HepG2 (cell line): ENCODE data around the gene SCARF1. TPM values are rescaled to one million over a fixed set of nuclear protein-coding genes. Genes with fewer than 3 reads are reported as not detected.
A peak's percentile ranks its signal among the peaks of the same experiment; 100 is the strongest.

Experiments used
- ATRX ChIP-seq: sonication (generic); formaldehyde crosslinking; IDR thresholded peaks from 2 replicates; pipeline ENCODE4 v1.4.0; 2020; ENCODE audit warnings: missing genetic modification reagents, borderline replicate concordance
- CENPT ChIP-seq: sonication (generic); formaldehyde crosslinking; IDR thresholded peaks from 2 replicates; pipeline ENCODE4 v1.8.0; 2022; ENCODE audit warnings: low read depth, mild to moderate bottlenecking, moderate library complexity, missing genetic modification reagents
- HNF4G ChIP-seq, 2 experiments: sonication (generic) in 1 of 2; formaldehyde crosslinking in 1 of 2; IDR thresholded peaks; 2 replicates each; pipeline versions ENCODE4 v1.4.0 to v1.6.1; 2011 to 2020; ENCODE audit warnings: borderline replicate concordance in 2 of 2, low read depth in 2 of 2, mild to moderate bottlenecking in 2 of 2, low read length in 1 of 2, missing genetic modification reagents in 1 of 2, moderate library complexity in 1 of 2
- ISL2 ChIP-seq: sonication (generic); formaldehyde crosslinking; IDR thresholded peaks from 2 replicates; pipeline ENCODE4 v1.5.0; 2020; ENCODE audit warnings: missing genetic modification reagents
- KMT2A ChIP-seq: sonication (generic); formaldehyde crosslinking; IDR thresholded peaks from 2 replicates; pipeline ENCODE4 v1.4.0; 2020; ENCODE audit warnings: missing genetic modification reagents
- KMT2B ChIP-seq: IDR thresholded peaks from 2 replicates; pipeline ENCODE4 v1.6.1; 2016; ENCODE audit warnings: missing genetic modification reagents, missing compliant biosample characterization
- RNF2 ChIP-seq: fragments of 450-650 bp; conservative IDR thresholded peaks from 2 replicates; pipeline ENCODE4 v1.6.1; 2016; ENCODE audit warnings: low read depth
- SOX5 ChIP-seq: IDR thresholded peaks from 2 replicates; pipeline ENCODE4 v1.6.1; 2016; ENCODE audit warnings: borderline replicate concordance
- STAT5B ChIP-seq: sonication (generic); formaldehyde crosslinking; IDR thresholded peaks from 2 replicates; pipeline ENCODE4 v1.4.0; 2020; ENCODE audit warnings: missing genetic modification reagents
- TBL1XR1 ChIP-seq: fragments of 150-350 bp; IDR thresholded peaks from 2 replicates; pipeline ENCODE4 v1.6.1; 2014; ENCODE audit warnings: borderline replicate concordance, low read length; ENCODE audit not compliant: partially characterized antibody
- TOE1 ChIP-seq: sonication (generic); formaldehyde crosslinking; IDR thresholded peaks from 2 replicates; pipeline ENCODE4 v1.4.0; 2020; ENCODE audit warnings: mild to moderate bottlenecking, missing genetic modification reagents
- ZFP36L2 ChIP-seq: sonication (generic); formaldehyde crosslinking; IDR thresholded peaks from 2 replicates; pipeline ENCODE4 v1.4.0; 2020; ENCODE audit warnings: missing genetic modification reagents
- ZMYM2 ChIP-seq: sonication (generic); formaldehyde crosslinking; IDR thresholded peaks from 2 replicates; pipeline ENCODE4 v1.8.0; 2022; ENCODE audit warnings: mild to moderate bottlenecking, missing genetic modification reagents
- ZNF12 ChIP-seq: sonication (generic); formaldehyde crosslinking; IDR thresholded peaks from 2 replicates; pipeline ENCODE4 v1.5.0; 2020; ENCODE audit warnings: missing genetic modification reagents
- ZNF570 ChIP-seq: sonication (generic); formaldehyde crosslinking; IDR thresholded peaks from 2 replicates; pipeline ENCODE4 v1.4.0; 2020; ENCODE audit warnings: mild to moderate bottlenecking, missing genetic modification reagents, borderline replicate concordance
- polyA plus RNA-seq, 8 experiments: library from polyadenylated mRNA; depleted of rRNA in 3 of 8; stranded (reverse) in 7 of 8; unstranded in 1 of 8; fragments of >200 nt; fragmentation: Illumina TruSeq in 4 of 8; extraction: Trizol in 4 of 8; gene quantifications; 2 replicates each; pipeline versions ENCODE4 v1.2.1 to v1.2.3, GENCODE V29; 2011 to 2016; ENCODE audit warnings: low read depth in 4 of 8, missing spikeins in 1 of 8, mixed read lengths in 1 of 8; ENCODE audit not compliant: insufficient read depth in 1 of 8
- total RNA-seq, 5 experiments: library from RNA; depleted of rRNA; stranded (reverse); fragments of >200 nt; fragmentation: Illumina TruSeq; extraction: Trizol; gene quantifications; 2 replicates each; pipeline ENCODE4 v1.2.3, GENCODE V29; 2016; ENCODE audit warnings: low read depth in 1 of 5
- TF ChIP-seq, protein P1 (sequence below): sonication (generic); formaldehyde crosslinking; IDR thresholded peaks from 2 replicates; pipeline ENCODE4 v1.5.0; 2020; ENCODE audit warnings: missing genetic modification reagents
- TF ChIP-seq, protein P2 (sequence below): sonication (generic); formaldehyde crosslinking; IDR thresholded peaks from 2 replicates; pipeline ENCODE4 v1.4.0; 2020; ENCODE audit warnings: mild to moderate bottlenecking, missing genetic modification reagents
- TF ChIP-seq, protein P3 (sequence below): sonication (generic); formaldehyde crosslinking; IDR thresholded peaks from 2 replicates; pipeline ENCODE4 v1.9.0; 2021; ENCODE audit warnings: missing genetic modification reagents, borderline replicate concordance
- TF ChIP-seq, protein P4 (sequence below): sonication (generic); formaldehyde crosslinking; IDR thresholded peaks from 2 replicates; pipeline ENCODE4 v1.8.0; 2022; ENCODE audit warnings: low read depth, missing genetic modification reagents
- TF ChIP-seq, protein P5 (sequence below): sonication (generic); formaldehyde crosslinking; IDR thresholded peaks from 2 replicates; pipeline ENCODE4 v1.5.0; 2020; ENCODE audit warnings: mild to moderate bottlenecking, missing genetic modification reagents
- TF ChIP-seq, protein P6 (sequence below): sonication (generic); formaldehyde crosslinking; IDR thresholded peaks from 2 replicates; pipeline ENCODE4 v1.8.0; 2022; ENCODE audit warnings: missing genetic modification reagents, mild to moderate bottlenecking, inconsistent platforms, borderline replicate concordance

SCARF1 gene
- total and polyA plus RNA-seq, 2 of the 13 experiments (the other 11 are each of a cell fraction or from before 2014, with no cell fraction given) = 0.24 to 0.71 TPM

DNA sequence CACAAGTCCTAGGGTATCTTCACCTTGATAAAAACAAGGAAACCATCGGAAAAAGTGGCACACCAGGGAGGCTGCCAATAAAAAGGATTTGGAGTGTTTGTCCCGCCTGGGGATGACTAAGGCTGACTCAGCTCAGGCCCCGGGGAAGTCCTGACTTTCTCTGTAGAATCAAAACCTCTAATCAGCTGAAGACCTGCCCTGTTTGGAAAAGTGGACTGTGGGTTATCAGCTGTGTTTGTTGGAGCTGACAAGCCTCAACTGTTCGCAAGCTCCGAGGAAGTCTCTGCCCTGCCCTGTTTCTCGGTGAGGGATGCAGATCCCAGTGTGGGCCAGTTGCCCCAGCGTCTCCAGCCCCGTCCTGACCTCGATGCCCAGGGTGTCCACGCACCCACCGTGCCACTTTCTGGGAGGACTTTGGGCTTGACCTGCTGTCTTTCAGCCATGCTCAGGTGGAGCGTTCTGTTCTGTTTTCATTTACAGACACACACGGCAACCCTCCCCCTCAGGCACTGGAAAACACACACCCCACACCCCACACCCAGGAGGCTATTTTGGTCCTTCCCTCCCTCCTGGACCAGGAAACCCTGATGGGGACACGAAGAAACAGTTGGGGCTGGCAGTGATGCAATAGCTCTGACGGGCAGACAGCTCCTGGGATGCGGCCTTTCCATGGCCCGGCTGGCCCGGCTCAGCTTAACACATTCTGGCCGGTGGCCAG lies 55.3 kb downstream of the SCARF1 start (continued):
- TF ChIP-seq, protein P1, sequence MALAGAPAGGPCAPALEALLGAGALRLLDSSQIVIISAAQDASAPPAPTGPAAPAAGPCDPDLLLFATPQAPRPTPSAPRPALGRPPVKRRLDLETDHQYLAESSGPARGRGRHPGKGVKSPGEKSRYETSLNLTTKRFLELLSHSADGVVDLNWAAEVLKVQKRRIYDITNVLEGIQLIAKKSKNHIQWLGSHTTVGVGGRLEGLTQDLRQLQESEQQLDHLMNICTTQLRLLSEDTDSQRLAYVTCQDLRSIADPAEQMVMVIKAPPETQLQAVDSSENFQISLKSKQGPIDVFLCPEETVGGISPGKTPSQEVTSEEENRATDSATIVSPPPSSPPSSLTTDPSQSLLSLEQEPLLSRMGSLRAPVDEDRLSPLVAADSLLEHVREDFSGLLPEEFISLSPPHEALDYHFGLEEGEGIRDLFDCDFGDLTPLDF (CRISPR knock-in tag) = no peak
- no peak for TF ChIP-seq TBL1XR1
- TF ChIP-seq STAT5B (CRISPR knock-in tag) = no peak
- no peak for TF ChIP-seq ZNF12 (CRISPR knock-in tag)
- TF ChIP-seq, protein P2, sequence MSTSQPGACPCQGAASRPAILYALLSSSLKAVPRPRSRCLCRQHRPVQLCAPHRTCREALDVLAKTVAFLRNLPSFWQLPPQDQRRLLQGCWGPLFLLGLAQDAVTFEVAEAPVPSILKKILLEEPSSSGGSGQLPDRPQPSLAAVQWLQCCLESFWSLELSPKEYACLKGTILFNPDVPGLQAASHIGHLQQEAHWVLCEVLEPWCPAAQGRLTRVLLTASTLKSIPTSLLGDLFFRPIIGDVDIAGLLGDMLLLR (CRISPR knock-in tag) = no peak
- TF ChIP-seq ZMYM2 = no peak
- TF ChIP-seq TOE1 (CRISPR knock-in tag) = no peak
- no peak for TF ChIP-seq KMT2B (CRISPR knock-in tag)
- TF ChIP-seq, protein P3, sequence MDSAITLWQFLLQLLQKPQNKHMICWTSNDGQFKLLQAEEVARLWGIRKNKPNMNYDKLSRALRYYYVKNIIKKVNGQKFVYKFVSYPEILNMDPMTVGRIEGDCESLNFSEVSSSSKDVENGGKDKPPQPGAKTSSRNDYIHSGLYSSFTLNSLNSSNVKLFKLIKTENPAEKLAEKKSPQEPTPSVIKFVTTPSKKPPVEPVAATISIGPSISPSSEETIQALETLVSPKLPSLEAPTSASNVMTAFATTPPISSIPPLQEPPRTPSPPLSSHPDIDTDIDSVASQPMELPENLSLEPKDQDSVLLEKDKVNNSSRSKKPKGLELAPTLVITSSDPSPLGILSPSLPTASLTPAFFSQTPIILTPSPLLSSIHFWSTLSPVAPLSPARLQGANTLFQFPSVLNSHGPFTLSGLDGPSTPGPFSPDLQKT (CRISPR knock-in tag) = no peak
- TF ChIP-seq, protein P4, sequence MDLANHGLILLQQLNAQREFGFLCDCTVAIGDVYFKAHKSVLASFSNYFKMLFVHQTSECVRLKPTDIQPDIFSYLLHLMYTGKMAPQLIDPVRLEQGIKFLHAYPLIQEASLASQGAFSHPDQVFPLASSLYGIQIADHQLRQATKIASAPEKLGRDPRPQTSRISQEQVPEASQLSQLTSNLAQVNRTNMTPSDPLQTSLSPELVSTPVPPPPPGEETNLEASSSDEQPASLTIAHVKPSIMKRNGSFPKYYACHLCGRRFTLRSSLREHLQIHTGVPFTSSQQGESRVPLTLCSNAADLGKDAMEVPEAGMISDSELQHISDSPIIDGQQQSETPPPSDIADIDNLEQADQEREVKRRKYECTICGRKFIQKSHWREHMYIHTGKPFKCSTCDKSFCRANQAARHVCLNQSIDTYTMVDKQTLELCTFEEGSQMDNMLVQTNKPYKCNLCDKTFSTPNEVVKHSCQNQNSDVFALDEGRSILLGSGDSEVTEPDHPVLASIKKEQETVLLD (CRISPR knock-in tag) = no peak
- TF ChIP-seq, protein P5, sequence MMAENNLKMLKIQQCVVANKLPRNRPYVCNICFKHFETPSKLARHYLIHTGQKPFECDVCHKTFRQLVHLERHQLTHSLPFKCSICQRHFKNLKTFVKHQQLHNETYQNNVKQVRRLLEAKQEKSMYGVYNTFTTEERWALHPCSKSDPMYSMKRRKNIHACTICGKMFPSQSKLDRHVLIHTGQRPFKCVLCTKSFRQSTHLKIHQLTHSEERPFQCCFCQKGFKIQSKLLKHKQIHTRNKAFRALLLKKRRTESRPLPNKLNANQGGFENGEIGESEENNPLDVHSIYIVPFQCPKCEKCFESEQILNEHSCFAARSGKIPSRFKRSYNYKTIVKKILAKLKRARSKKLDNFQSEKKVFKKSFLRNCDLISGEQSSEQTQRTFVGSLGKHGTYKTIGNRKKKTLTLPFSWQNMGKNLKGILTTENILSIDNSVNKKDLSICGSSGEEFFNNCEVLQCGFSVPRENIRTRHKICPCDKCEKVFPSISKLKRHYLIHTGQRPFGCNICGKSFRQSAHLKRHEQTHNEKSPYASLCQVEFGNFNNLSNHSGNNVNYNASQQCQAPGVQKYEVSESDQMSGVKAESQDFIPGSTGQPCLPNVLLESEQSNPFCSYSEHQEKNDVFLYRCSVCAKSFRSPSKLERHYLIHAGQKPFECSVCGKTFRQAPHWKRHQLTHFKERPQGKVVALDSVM (CRISPR knock-in tag) = no peak
- TF ChIP-seq RNF2 = no peak
- peak; percentile 77; the same call in 1 of the 2 replicates for TF ChIP-seq HNF4G (IDR thresholded peaks at IDR 0.05; ENCODE audit: borderline replicate concordance, low read depth, low read length)
- no peak for TF ChIP-seq HNF4G (CRISPR knock-in tag; IDR thresholded peaks at IDR 0.05; ENCODE audit: borderline replicate concordance, low read depth)
- TF ChIP-seq CENPT (CRISPR knock-in tag) = no peak
- TF ChIP-seq ZNF570 = no peak
- TF ChIP-seq SOX5 = peak; percentile 50; the same call in 1 of the 2 replicates
- TF ChIP-seq ATRX (CRISPR knock-in tag) = no peak
- no peak for TF ChIP-seq ZFP36L2 (CRISPR knock-in tag)
- TF ChIP-seq KMT2A = 0 out of 2 replicates have a peak, but pooled peaks have one; percentile 30
- no peak for TF ChIP-seq ISL2
- TF ChIP-seq, protein P6, sequence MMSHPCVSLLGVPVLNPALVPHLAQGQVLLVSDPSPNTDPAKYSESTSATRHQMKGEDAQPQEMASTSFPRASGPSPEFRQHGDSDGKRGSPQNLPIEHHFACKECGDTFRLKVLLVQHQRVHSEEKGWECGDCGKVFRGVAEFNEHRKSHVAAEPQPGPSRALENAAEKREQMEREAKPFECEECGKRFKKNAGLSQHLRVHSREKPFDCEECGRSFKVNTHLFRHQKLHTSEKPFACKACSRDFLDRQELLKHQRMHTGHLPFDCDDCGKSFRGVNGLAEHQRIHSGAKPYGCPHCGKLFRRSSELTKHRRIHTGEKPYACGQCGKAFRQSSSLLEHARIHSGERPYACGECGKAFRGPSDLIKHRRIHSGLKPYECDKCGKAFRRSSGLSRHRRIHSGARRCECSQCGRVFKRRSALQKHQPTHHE = no peak
